GM10847 (cell line): ENCODE results near the gene OR4E2.

Experiments used
- POLR2A ChIP-seq: IDR thresholded peaks from 2 replicates; pipeline ENCODE4 v1.6.1; 2011; ENCODE audit not compliant: insufficient read length; ENCODE audit errors: extremely low read depth

OR4E2 gene

DNA sequence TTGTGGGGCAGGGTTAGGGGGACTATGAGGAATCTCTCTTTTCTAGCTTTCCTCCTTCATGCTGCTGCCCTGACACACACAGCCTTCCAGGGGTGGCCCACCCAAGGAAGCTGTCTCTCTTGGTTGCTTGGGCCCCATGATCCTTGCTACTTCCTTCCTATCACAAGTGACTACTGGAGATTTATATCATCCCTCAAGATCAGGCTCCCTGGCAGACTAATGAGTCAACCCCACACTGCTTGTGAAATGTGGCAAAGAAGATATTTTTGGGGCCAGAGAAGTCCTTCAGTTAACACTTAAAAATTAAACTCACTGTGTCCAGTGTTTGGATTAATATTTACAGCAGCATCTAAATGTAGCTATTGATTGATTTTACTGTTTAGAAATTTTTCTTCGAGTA, 18.5 kb downstream of the OR4E2 start:
- no peak for TF ChIP-seq POLR2A

DNA sequence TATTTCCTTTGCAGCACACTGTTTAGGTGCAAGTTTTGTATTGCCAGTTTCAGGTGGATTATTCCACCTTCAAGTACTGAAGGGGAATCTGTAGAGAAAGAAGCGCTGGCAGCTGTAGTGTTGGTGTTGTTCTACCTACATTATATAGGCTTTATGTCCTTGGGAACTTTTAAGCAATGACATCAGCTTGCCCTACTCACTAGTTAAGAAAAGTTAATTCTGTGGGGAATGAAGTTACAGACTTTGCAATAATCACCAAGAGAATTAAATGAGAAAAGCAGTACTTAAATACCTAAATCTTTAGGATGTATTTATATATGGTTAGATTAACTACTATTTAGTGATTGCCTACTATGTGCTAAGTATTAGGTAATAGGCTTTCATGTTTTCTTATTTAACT, 20.1 kb downstream of the OR4E2 start, which contains the start of gene OR4E1:
Gene OR4E1, minus strand, starts transcription at position 101 of the 400 bp plus-strand sequence. CDS start 2,883 bp downstream, outside the sequence.
- TF ChIP-seq POLR2A: no peak

GRCh38 chr14:21675566-21675965, 21.9 kb downstream of the OR4E2 start:
- TF ChIP-seq POLR2A: no peak

DNA sequence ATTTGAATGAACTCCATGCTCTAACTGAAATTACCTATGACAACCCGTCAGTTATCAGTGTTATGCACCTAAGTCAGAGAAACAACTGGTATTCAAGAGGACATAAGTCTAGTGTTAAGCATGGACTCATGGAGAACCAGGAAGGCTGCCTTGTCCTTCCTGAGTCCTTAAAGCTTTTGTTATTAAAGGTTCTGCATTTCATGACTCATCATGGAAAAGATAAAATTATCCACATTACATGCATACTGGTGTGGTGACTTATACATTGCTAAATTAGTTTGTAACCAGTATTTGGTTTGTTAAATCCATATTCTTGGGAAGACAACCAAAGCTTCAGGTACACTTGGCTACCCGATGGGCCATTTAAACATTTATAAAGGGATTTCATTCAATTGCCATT, 26.4 kb downstream of the OR4E2 start:
- TF ChIP-seq POLR2A: no peak

GRCh38 chr14:21686468-21686867, 32.8 kb downstream of the OR4E2 start:
- no peak for TF ChIP-seq POLR2A

- no peak for TF ChIP-seq POLR2A
Measured at GRCh38 chr14:21694425-21694824, 40.8 kb downstream of the OR4E2 start.

GRCh38 chr14:21699551-21699950, 45.9 kb downstream of the OR4E2 start:
- TF ChIP-seq POLR2A: no peak

- no peak for TF ChIP-seq POLR2A
Measured at GRCh38 chr14:21702316-21702715, 48.7 kb downstream of the OR4E2 start.

DNA sequence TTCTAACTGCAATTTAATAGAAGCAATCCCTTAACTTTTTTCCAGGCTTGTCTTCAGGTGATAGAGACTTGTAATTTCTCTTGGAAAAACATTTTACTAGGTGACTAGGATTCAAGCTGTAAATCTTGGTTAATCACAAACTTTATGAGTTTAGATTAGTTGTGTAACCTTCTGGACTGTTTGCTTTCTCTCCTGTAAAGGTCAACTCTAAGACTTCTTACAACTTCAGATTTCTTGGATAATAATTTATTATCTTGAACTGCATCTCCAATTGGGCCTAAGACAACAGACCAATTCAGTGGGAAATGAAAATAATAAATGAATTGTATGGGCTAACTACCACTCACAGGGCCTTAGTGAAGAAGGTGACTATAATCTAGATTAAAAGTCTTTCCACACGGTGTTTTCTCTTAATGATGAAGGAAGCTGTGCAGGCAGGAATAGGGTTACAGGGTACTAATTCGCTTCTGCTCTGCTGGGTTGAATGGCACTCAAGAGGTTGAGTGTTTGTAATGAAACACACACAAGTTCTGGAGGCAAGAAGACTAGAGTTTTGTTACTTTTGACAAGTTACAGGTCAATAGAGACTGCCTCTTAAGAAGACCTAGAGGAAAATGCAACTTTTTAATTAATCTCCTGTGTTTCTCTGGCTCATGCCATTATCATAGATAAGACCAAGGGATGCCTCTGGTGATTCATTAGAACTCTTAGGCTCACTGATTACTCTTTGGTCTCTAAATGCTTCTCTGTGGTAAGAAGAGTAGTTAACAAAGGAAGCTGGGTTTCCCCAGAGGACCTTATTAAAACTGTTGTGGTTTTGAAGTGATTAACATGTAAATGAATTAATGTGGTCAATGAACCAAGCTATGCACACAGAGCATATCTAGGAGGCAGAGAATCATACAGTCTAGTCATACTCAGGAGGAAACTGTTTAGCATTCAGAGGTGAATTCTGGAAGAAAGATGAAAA, 50.0 kb downstream of the OR4E2 start:
- TF ChIP-seq POLR2A: no peak

- TF ChIP-seq POLR2A: no peak
Measured at GRCh38 chr14:21704338-21704737, 50.7 kb downstream of the OR4E2 start.

GRCh38 chr14:21711360-21711961, 57.8 kb downstream of the OR4E2 start:
- no peak for TF ChIP-seq POLR2A

GRCh38 chr14:21712036-21712435, 58.4 kb downstream of the OR4E2 start:
- no peak for TF ChIP-seq POLR2A

- no peak for TF ChIP-seq POLR2A
Measured at GRCh38 chr14:21714318-21714929, 60.8 kb downstream of the OR4E2 start.
